Lung microvascular endothelial cell (primary cell): ENCODE data around the gene TMEM205. TPM values are rescaled to one million over a fixed set of nuclear protein-coding genes. Genes with fewer than 3 reads are reported as not detected.
A peak's percentile ranks its signal among the peaks of the same experiment; 100 is the strongest.

Experiments
- DNase-seq, 2 donors: peaks; one replicate each; pipeline versions ENCODE4 v3.0.0 to v3.0.0-alpha.2; 2010; ENCODE audit warnings: low read depth in 2 of 2
- total RNA-seq: library from RNA; depleted of rRNA; stranded (reverse); fragments of >200 nt; gene quantifications from 2 replicates; pipeline ENCODE4 v1.2.1, GENCODE V29; 2014

The TMEM205 gene
- total RNA-seq, 1 donor from 2014 or later, result 105 TPM

- DNase-seq, result no peak
Observed at GRCh38 chr19:11299946-11300810, 45.9 kb downstream of the TMEM205 start.

GRCh38 chr19:11296264-11296663, 49.8 kb downstream of the TMEM205 start:
- DNase-seq, result no peak

DNA sequence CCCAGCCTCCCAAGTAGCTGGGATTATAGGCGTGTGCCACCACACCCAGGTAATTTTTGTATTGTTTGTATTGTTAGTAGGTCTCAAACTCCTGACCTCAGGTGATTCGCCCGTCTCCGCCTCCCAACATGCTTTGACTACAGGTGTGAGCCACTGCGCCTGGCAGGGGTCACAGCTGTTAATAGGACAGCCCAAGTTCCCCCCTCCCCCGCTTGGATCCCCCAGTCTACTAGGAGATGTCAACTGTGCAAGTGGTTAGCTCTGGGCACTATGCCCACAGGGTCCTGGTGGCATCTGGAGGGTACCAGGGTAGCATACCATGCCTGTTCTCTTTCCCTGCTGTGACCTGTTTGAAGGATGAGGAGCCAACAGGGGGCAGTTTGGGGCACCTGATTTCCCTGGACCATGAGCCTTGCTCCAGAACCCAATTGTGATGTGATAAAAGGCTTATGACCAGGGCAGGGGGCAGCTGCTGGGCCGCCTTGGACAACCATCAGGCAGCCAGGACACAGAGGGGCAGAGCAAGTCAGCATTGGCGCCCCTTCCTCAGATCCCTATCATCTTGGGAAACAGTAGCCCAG, 50.3 kb downstream of the TMEM205 start, which contains the start of gene TSPAN16:
TSPAN16 (plus strand) TSS at position 496 of the 581 bp plus-strand sequence. CDS start 138 bp downstream, outside the sequence.
- DNase-seq, result no peak

- no peak for DNase-seq
Observed at GRCh38 chr19:11295180-11295579, 50.9 kb downstream of the TMEM205 start.

- peak; percentile 88 for DNase-seq
Observed at GRCh38 chr19:11293433-11294389, 52.4 kb downstream of the TMEM205 start.

Other genes with a start within 250 kb of the TMEM205 start
- gene SPC24, start 190.5 kb downstream of the TMEM205 start, total RNA-seq, result 14.3 and 35.7 TPM in 2 replicates
- 39.0 and 110 TPM in 2 replicates for gene KANK2, start 148.7 kb downstream of the TMEM205 start, total RNA-seq
- gene ANGPTL8, start 106.6 kb downstream of the TMEM205 start, total RNA-seq, result not detected in 2 replicates
- gene DOCK6, start 83.7 kb downstream of the TMEM205 start, total RNA-seq, result 46.0 and 46.4 TPM in 2 replicates
- gene TSPAN16, start 50.1 kb downstream of the TMEM205 start, total RNA-seq, result not detected in 2 replicates
- 29.0 and 31.5 TPM in 2 replicates for gene RAB3D, start 6.6 kb downstream of the TMEM205 start, total RNA-seq
- 3.9 and 6.2 TPM in 2 replicates for gene CCDC159, start 251 bp upstream of the TMEM205 start, total RNA-seq
- 6.5 and 6.9 TPM in 2 replicates for gene PLPPR2, start 9.2 kb upstream of the TMEM205 start, total RNA-seq
- gene SWSAP1, start 28.4 kb upstream of the TMEM205 start, total RNA-seq, result 0.65 and 1.2 TPM in 2 replicates
- gene EPOR, start 38.0 kb upstream of the TMEM205 start, total RNA-seq, result 5.0 and 5.8 TPM in 2 replicates
- gene RGL3, start 73.0 kb upstream of the TMEM205 start, total RNA-seq, result 0.22 and 1.8 TPM in 2 replicates
- gene ODAD3, start 88.9 kb upstream of the TMEM205 start, total RNA-seq, result under 0.01 TPM in 1 of 2 replicates, not detected in the other
- 103 and 132 TPM in 2 replicates for gene PRKCSH, start 89.4 kb upstream of the TMEM205 start, total RNA-seq
- gene ELAVL3, start 134.8 kb upstream of the TMEM205 start, total RNA-seq, result not detected in 2 replicates
- 5.2 and 7.5 TPM in 2 replicates for gene ZNF653, start 159.6 kb upstream of the TMEM205 start, total RNA-seq
- gene ECSIT, start 182.9 kb upstream of the TMEM205 start, total RNA-seq, result 21.4 and 23.8 TPM in 2 replicates
- 0.20 and 0.22 TPM in 2 replicates for gene CNN1, start 192.6 kb upstream of the TMEM205 start, total RNA-seq
- 19.2 and 27.2 TPM in 2 replicates for gene ELOF1, start 213.0 kb upstream of the TMEM205 start, total RNA-seq
- gene ACP5, start 231.4 kb upstream of the TMEM205 start, total RNA-seq, result under 0.01 and 0.60 TPM in 2 replicates